ENCODE measurements around the gene SNN. TPM values are rescaled to one million over a fixed set of nuclear protein-coding genes. Genes with fewer than 3 reads are reported as not detected.

SNN gene
- polyA plus RNA-seq, 1 experiment: 7.5 TPM

DNA sequence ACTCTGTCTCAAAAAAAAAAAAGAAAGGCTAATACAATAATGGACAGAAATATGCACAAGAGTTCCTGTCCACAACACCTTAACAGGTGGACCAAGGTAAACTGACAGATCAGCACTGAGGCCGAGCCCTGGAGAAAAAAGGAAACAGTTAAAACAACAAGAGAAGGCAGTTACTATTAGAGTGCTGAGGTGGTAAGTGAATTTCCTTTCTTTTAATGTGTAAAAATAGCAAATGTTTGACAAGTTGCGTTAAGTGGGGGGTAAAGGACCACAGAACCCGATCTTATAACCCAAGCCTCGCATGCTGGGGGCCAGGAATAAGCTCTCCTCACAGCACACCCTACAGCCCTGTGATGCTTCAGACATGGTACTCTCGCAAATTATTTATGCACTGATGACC, 49.6 kb downstream of the SNN start:
- ChIA-PET POLR2A (no interaction called here), CTCF (interaction anchor here (1.4 to 1.5 kb wide), 2 partner anchors 185 to 319 kb away, joined by 3 to 4 read pairs; no protein-coding TSS in a partner anchor)
- DNase-seq (ENCODE audit: low read depth): no peak
- no peak overlapping the region for H3K4me3 ChIP-seq (ENCODE audit: low read depth, low read length)
- no peak for TF ChIP-seq CTCF (IDR thresholded peaks at IDR 0.05; ENCODE audit: insufficient read depth, low read depth, low read length)
- H3K27me3 ChIP-seq (ENCODE audit: control insufficient read depth, insufficient read depth, low read length): no peaks in the 10 kb centered on the region
- H3K36me3 ChIP-seq (ENCODE audit: control insufficient read depth, insufficient read depth, low read length): peaks cover 5% of the 10 kb centered on the region

GRCh38 chr16:11719171-11719570, 50.9 kb downstream of the SNN start:
- no peaks in the 10 kb centered on the region for H3K27me3 ChIP-seq (ENCODE audit: control insufficient read depth, insufficient read depth, low read length)
- no peak for DNase-seq (ENCODE audit: low read depth)
- peaks cover 5% of the 10 kb centered on the region for H3K36me3 ChIP-seq (ENCODE audit: control insufficient read depth, insufficient read depth, low read length)
- ChIA-PET CTCF (interaction anchor here (1.0 to 1.3 kb wide), 3 partner anchors 21 to 323 kb away, joined by 3 read pairs; no protein-coding TSS in a partner anchor), POLR2A (no interaction called here)
- H3K4me3 ChIP-seq (ENCODE audit: low read depth, low read length): no peak overlapping the region
- no peak for TF ChIP-seq CTCF (IDR thresholded peaks at IDR 0.05; ENCODE audit: insufficient read depth, low read depth, low read length)

- ChIA-PET POLR2A (no interaction called here), CTCF (interaction anchor here (1.3 kb wide), 1 partner anchor 22 kb away, joined by 3 read pairs; no protein-coding TSS in a partner anchor)
- H3K36me3 ChIP-seq (ENCODE audit: control insufficient read depth, insufficient read depth, low read length): peaks cover 5% of the 10 kb centered on the region
- H3K4me3 ChIP-seq (ENCODE audit: low read depth, low read length): no peak overlapping the region
- DNase-seq (ENCODE audit: low read depth): no peak
- H3K27me3 ChIP-seq (ENCODE audit: control insufficient read depth, insufficient read depth, low read length): no peaks in the 10 kb centered on the region
- TF ChIP-seq CTCF (IDR thresholded peaks at IDR 0.05; ENCODE audit: insufficient read depth, low read depth, low read length): no peak
These were observed 51.5 kb downstream of the SNN start for GRCh38 chr16:11719762-11720161.

DNA sequence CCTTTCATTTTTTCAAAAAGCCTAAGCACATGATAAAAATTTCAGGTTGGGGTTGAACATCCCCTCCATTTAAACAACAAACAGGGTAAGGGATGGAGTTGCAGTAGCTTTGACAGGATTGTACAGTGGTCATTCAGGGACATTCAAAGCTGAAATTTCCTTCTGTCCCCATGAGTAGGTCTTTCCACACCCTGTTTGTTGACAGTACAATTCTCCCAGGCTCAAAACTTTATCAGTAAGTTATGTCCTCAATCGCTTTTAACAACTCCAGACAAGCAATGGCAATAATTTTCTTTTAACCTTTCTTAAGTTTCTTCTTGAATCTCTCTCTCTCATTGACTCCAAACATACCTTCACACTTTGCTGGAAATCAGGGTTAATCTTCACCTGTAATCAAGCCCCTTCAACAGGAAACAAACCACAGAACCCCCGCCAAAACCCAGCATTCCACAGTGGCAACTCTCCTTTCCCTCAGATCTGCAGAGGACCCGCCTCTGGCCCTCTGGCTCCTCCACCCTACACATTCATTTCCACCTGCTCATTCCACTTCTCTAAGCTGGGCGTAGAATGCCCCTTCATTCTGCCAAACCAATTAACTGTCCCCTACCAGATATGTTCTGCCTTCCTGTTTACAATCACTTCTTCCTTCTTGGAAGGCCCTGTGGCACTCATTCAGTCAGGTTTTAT, 53.7 kb downstream of the SNN start:
- no peak overlapping the region for H3K4me3 ChIP-seq (ENCODE audit: low read depth, low read length)
- DNase-seq (ENCODE audit: low read depth): no peak
- peaks cover 11% of the 10 kb centered on the region for H3K36me3 ChIP-seq (ENCODE audit: control insufficient read depth, insufficient read depth, low read length)
- CTCF ChIA-PET: no interaction called here
- POLR2A ChIA-PET: no interaction called here
- TF ChIP-seq CTCF (IDR thresholded peaks at IDR 0.05; ENCODE audit: insufficient read depth, low read depth, low read length): no peak
- no peaks in the 10 kb centered on the region for H3K27me3 ChIP-seq (ENCODE audit: control insufficient read depth, insufficient read depth, low read length)

DNA sequence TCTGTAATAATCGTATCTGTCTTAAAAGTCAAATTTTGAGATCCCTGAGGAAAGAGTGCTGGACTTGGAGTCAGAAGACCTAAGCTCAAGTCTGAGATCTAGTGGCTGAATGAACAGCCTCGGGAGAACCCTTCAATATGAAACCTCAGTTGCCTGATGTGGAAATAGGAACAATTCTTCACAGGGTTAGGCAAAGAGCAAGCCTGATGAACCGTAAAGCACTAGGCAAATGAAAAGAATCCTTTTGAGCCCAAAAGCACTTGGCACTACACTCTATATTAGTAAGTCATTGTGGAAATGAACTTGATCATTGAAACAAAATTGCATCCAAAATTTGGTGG, 54.2 kb downstream of the SNN start:
- no peak for TF ChIP-seq CTCF (IDR thresholded peaks at IDR 0.05; ENCODE audit: insufficient read depth, low read depth, low read length)
- no peaks in the 10 kb centered on the region for H3K27me3 ChIP-seq (ENCODE audit: control insufficient read depth, insufficient read depth, low read length)
- H3K4me3 ChIP-seq (ENCODE audit: low read depth, low read length): no peak overlapping the region
- POLR2A ChIA-PET: no interaction called here
- peaks cover 11% of the 10 kb centered on the region for H3K36me3 ChIP-seq (ENCODE audit: control insufficient read depth, insufficient read depth, low read length)
- DNase-seq (ENCODE audit: low read depth): no peak
- CTCF ChIA-PET: no interaction called here

Measured in BJ (cell line).